Dedifferentiated amniotic fluid mesenchymal stem cell (primary cell): ENCODE results near the gene GTF2E1.
"Not testable (repeated sequence)": the region's sequence is repeated elsewhere in the genome, so short reads cannot be mapped to it uniquely, and the experiment has no call there.

Experiments used
- DNase-seq: peaks from one replicate; pipeline ENCODE4 v3.0.0-alpha.2; 2016; ENCODE audit errors: extremely low spot score

Gene GTF2E1

DNA sequence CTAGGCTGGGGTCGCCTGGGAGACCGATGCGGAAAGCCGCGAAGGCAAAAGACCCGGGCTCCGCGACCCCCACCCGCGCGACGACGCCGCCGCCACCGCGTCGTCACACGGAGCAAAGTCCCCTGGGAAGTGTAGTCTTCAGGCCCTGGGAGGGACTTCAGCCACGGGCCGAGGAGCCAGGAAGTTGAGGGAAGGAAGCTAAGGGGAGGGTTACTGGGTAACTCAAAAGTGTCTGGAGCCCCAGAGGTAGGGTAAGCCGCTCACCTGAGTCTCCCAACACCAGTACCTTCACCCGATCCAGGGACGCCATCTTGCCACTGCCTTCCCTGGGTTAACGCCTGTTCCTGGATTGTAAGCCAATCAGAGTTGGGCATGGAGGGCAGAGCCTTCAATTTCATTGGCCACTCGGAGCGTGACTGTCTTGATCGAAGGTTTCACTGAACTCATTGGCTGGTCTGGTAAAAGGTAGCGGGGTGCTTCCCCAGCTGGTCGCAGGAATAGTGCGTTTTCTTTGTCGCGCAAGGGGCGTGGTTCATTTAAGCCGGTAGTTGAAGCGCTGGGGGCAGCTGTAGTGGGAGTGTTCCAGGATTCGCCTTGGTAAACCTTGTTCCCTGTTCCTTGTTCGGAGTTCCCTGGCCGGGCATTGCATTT is at the start of gene GTF2E1, which contains the start of gene RABL3:
Gene GTF2E1 (plus strand): TSS at position 547 of the 651 bp plus-strand sequence. CDS start 7,809 bp downstream, outside the sequence.
Gene RABL3 (minus strand): TSS at position 319 of the 651 bp plus-strand sequence. CDS start 9 bp downstream, at position 310.
- DNase-seq = peak; percentile 100

DNA sequence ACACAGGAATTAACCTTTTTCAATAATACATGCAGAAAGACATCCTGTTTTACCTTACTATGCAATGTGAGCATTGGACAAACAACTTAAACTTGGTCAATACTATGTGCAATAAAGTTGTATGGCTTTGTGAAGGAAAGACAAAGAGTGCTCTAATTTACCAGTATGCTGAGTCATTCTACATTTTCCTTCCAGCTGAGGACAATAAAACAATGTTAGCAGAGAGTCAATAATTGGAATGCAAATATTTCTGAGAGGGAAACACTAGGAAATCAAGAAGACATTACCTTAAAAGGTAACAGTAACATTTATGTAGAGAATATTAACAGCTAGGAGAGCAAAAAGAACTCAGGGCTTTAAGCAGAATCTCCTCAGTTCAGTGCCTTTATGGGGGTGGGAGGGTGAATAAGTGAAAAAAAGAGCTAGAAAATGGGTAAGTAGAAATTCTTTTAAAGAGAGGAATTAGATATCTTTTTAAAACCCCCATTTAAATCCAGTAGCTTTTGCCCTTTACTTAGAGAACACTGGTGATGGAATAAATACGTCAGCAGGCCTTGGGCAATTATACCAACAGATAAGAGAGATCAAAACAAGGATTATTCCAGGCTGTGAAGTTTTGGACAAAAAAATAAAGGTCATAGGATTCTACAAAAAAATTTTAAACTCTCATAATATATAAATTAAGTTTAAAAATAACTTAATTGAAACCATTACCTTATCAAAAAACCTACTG is 48.9 kb upstream of the GTF2E1 start:
- DNase-seq = peak; percentile 67

- no peak for DNase-seq
Measured at GRCh38 chr3:120699333-120699732, 43.2 kb upstream of the GTF2E1 start.

GRCh38 chr3:120705884-120706582 is 36.5 kb upstream of the GTF2E1 start:
- no peak for DNase-seq

DNA sequence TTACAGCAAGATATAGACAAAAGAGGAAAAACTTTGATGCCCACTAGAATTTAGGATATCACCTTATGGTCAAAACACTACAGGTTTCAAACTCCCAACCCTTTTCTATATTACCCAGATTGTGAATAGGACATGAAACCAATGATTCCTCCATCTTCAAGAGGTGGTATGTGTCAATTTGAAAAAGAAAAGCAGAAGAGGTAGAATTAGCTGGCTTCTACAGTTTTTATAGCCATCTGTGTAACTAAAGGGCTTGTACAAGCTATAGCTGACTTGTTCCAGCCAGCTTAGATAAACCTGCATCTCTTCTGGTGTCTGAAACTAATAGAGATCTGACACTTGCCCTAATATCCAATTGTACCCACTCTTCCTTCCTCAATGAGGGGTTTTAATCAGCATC is 35.6 kb upstream of the GTF2E1 start:
- DNase-seq = no peak

DNA sequence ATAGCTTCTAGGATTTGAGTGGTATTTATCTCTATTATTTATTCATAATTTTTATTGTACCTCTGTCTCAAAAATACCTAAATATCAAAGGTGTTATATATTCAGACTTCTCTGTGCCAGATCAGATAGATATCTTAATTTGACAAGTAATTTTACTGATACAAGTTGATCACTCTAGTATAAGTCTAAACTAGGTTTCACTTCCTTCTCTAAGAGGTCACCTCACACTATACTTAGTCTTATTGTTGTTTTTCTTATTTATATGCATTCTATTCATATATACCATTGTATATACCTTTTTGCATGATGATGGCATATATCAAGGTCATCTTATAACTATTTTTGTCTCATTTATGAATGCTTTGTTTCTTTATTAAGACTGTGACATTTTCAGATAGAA is 34.1 kb upstream of the GTF2E1 start:
- DNase-seq = no peak

- DNase-seq = no peak
Measured at GRCh38 chr3:120710369-120710768, 32.2 kb upstream of the GTF2E1 start.

DNA sequence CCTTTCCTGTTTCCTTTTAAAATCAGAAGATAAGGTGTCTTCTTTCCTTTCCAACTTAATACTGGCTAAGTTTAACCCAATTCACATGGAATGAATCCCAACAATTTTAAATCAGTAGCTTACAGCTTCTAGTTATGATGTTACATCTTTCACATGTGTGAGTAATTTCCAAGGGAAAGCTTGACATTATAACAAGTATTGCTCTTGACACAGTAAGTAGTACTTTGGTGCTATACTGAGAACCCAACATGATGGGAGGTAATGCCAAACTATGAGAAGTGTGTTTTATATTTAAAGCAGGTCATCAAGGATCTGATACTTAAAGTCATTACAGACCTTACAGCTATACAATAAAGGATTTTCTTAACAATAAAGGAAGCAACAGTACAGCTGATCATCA is 29.3 kb upstream of the GTF2E1 start:
- no peak for DNase-seq

GRCh38 chr3:120719167-120719834 is 23.2 kb upstream of the GTF2E1 start:
- DNase-seq = not testable (repeated sequence)

DNA sequence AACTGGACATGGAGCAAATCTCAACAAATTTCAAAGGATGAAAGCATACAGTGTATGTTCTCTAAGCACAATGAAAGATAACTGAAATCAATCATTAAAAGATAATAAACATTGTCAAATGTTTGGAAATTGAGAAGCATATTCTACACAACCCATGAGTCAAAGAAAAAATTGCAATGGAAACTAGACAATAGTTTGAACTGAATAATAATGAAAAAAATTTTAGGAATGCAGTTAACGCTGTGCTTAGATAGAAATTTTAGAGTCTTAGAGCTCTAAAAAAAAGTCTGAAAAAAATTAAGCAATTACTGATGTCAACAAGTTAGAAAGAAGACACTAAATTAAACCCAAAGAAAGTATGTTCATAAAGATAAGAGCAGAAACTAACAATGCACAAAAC is 15.8 kb upstream of the GTF2E1 start:
- no peak for DNase-seq

- DNase-seq = no peak
Measured at GRCh38 chr3:120730576-120731542, 11.7 kb upstream of the GTF2E1 start.

DNA sequence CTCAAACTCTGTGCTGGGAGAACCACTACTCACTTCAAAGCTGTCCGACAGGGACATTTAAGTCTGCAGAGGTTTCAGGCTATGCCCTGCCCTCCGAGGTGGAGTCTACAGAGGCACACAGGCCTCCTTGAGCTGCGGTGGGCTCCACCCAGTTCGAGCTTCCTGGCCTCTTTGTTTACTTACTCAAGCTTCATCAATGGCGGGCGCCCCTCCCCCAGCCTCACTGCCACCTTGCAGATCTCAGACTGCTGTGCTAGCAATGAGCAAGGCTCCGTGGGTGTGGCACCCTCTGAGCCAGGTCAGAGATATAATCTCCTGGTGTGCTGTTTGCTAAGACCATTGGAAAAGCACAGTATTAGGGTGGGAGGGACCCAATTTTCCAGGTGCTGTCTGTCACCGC is 4.5 kb upstream of the GTF2E1 start:
- DNase-seq = not testable (repeated sequence)

DNA sequence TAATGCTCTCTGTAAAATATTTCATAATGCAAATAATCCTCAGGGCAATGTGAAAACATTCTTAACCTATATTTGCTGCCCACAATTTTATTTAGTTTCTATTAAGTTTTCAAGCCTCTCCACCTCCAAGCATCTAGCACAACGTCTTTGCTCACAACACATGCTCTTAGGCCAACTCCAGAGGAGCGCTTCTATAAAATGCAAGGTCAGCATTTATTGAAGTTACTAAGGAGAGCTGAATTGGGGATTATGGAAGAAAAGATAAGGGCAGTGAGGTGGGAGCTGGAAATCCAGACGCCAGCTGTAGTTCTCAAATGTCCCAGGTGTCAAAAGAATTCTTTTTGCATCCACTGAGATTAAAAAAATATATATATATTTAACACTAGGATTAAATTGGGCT is 1.2 kb upstream of the GTF2E1 start:
- no peak for DNase-seq

DNA sequence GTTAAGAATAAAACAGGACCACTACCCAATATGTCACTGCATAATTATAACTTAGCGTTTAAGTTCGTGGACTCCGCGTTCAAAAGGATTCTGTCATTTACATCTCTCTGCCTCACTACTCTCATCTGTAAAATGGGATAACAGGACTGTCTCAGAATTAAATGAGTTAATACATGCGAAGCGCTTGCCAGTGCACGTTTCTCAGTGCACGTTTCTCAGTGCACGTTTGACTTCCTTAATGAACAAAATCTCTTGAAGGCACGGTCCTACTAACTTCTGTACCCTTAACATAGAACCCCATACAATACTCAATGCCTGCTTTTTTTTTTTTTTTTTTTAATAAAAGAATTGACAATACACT is 727 bp upstream of the GTF2E1 start:
- DNase-seq = no peak

DNA sequence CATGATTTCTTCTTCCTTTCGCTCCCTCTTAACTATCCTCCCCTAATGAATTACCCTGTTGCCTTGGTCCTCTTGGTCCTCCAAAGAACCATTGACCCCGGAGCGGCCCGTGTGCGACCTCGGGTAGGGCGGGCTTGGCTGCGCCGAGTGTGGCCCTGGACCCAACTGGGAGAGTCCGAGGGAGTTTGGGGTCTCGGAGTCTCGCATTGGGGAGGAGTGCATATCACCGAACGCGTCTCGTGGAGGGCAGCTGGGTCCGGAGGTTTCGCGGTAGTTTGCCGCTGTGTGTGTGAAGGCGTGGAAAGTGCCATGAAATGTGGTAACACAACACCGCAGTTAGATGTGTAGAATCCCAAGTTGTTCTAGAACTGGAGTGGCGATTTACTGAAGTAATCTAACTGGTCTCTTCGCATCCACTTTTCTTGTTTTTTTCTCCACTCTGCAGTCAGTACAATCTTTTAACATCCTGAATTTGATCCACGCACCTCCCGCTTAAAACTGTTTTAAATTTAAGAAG is 363 bp downstream of the GTF2E1 start:
- peak; percentile 25 for DNase-seq

DNA sequence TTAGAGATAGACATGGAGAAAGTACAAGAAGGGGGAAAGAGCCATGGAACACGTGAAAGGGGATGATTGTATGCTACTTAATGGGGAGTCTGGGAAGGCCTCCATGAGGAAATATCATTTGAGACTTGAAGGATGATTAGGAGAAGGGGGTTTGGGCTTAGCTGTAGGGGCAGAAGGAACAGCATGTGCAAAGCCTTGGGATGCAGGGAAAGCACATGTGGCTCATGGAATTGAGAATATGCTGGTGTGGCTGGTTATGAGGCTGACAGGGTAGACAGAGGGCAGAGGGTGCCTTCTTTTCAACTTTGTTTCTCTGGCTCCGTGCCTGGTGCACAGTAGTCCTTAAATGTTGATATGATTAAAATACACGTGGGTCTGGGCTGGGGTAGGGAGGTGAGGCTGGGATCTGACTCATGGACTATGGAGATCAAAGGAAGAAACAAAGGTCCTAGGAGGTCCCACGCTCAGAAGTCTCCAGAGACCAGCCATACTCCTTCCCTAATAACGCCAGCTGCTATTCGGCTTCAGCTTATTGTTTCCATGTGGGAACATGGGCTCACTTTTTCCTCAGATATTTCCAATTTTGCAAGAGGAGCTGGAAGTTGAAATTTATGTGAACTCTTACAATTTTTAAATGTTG is 1.1 kb downstream of the GTF2E1 start:
- no peak for DNase-seq

- no peak for DNase-seq
Measured at GRCh38 chr3:120745466-120745865, 2.9 kb downstream of the GTF2E1 start.

DNA sequence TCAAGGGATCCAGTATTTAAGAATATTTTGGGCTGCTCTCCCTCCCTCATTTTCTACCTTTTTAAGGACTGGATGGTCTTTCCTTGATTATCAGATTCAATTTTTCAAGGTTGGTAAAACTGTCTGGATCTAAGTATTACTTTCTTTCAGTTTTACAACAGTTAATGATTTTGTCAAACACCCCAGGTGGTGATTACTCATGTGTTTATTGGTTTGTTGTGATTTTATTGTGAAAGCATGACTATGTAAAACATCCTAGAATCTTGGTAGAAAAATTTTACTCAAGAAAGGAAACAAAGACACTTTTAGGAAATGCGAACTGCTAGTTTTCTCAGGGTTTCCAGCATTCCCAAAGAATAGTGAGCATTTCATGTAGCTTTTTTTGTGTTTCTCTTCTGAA is 7.3 kb downstream of the GTF2E1 start:
- DNase-seq = no peak

- DNase-seq = no peak
Measured at GRCh38 chr3:120752230-120752629, 9.7 kb downstream of the GTF2E1 start.

- DNase-seq = no peak
Measured at GRCh38 chr3:120752865-120753264, 10.3 kb downstream of the GTF2E1 start.
